Activated CD4-positive, alpha-beta T cell treated with anti-CD3 and anti-CD28 coated beads, Interleukin-2, Interleukin-6, amounts not matched to agents 100 ng/mL and 50 ng/mL, durations not matched to agents 16 hours and 8 hours (primary cell): ENCODE results near the gene PARP12.
"Not testable (repeated sequence)": the region's sequence is repeated elsewhere in the genome, so short reads cannot be mapped to it uniquely, and the experiment has no call there.

ENCODE experiments used
- DNase-seq: peaks from one replicate; pipeline ENCODE4 v3.0.0-alpha.2; 2020

The PARP12 gene, protein sequence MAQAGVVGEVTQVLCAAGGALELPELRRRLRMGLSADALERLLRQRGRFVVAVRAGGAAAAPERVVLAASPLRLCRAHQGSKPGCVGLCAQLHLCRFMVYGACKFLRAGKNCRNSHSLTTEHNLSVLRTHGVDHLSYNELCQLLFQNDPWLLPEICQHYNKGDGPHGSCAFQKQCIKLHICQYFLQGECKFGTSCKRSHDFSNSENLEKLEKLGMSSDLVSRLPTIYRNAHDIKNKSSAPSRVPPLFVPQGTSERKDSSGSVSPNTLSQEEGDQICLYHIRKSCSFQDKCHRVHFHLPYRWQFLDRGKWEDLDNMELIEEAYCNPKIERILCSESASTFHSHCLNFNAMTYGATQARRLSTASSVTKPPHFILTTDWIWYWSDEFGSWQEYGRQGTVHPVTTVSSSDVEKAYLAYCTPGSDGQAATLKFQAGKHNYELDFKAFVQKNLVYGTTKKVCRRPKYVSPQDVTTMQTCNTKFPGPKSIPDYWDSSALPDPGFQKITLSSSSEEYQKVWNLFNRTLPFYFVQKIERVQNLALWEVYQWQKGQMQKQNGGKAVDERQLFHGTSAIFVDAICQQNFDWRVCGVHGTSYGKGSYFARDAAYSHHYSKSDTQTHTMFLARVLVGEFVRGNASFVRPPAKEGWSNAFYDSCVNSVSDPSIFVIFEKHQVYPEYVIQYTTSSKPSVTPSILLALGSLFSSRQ

DNA sequence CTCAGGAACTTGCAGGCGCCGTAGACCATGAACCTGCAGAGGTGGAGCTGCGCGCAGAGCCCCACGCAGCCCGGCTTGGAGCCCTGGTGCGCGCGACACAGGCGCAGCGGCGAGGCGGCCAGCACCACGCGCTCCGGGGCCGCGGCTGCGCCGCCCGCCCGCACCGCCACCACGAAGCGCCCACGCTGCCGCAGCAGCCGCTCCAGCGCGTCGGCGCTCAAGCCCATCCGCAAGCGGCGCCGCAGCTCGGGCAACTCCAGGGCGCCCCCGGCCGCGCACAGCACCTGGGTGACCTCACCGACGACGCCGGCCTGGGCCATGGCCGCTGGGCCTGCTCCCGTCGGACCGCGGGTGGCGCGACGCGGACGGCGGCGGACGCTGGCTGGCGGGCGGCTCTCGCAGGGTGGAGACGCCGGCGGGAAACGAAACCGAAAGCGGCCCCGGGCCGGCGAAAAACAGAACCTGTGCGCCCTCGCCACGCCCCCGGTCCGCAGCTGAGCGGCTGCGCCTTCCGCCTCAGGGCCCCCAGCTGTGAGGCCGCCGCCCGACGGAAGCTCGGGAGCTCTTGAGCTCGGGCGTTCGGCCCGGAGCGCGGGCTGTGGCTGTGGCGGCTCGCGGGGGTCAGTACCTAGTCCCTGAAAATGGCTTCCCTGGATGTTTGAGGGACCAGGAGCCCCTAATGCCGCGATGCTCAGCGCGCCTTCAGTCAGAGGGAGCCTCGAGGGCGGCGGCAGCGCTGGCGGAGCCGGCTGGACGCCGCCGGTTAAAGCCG, at the start of gene PARP12:
PARP12 (minus strand) TSS at position 424 of the 772 bp plus-strand sequence; CDS start at position 320, 104 bp downstream.
- DNase-seq = peak; percentile 94

GRCh38 chr7:140108777-140109176, 46.0 kb upstream of the PARP12 start:
- not testable (repeated sequence) for DNase-seq

DNA sequence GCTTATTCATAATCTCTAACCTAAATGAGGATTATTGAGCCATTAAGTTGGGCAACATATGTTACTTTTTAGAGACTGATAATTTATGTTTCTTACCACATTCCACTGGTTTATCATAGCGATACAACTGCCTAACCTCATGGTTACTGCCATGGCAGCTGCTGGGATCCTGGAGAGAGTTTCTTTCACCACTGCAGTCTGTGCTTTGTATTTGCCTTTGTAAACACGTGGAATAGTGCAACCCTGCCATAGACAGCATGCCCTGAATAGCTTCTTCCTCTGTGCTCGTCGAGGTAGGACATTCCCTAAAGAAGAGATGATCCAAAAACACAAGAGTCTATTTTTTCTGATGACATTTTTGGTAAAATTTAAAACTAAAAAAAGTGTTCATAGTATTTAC, 33.7 kb upstream of the PARP12 start:
- no peak for DNase-seq

DNA sequence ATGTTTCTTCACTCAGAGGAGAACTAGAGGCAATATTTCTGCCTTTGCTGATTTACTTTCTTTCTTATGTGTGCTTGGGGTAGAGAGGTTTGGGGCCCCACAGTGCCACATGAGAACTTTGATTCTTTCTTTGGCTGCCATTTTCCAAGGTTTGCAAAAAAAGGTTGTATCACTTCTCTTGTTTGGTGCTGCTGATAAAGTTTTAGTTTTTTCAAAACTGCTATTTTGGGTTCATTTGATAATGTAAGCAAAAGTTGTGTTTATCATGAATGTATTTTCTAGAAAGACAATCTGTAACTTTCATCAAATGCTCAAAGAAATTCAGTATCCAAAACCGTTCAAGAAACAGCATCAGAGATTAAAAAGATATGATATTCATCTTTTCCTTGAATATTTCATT, 30.6 kb upstream of the PARP12 start:
- DNase-seq = no peak

DNA sequence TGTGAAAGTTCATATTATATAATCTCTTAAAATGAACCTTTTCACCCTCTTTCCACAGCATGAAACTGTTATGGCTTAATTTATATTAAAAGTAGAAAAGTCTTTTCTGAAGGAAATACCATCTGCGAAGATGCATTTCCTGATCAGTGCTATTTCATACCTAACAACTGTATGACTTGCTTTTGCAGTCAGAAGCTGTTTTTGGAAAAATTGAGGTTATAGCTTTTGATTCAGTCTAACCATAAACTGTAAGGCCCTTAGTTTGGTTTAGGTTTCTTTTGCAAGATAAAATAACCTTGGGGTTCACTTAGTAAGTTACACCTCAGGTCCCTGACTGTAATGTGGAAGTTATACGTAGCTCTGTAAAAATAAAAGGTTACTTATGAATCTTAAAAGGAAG, 22.7 kb upstream of the PARP12 start:
- no peak for DNase-seq

DNA sequence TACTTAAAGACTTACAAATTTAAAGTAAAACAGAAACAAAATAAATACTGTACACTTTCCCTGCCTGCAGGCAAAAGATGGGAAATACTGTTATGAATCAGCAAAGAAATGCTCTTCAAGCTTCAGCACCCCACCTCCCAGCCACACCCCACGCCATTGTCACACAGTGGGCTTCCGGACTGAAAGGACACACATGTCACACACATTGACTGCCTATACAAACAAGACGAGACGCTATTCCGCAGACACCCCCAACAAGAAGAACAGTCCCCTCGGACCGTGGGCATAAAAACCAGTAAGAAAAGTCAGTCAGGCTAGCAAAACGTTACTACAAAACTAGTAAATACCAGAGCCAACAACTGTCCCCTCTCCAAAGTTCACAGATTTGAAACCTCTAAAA, 22.2 kb upstream of the PARP12 start:
- DNase-seq = peak; percentile 65

DNA sequence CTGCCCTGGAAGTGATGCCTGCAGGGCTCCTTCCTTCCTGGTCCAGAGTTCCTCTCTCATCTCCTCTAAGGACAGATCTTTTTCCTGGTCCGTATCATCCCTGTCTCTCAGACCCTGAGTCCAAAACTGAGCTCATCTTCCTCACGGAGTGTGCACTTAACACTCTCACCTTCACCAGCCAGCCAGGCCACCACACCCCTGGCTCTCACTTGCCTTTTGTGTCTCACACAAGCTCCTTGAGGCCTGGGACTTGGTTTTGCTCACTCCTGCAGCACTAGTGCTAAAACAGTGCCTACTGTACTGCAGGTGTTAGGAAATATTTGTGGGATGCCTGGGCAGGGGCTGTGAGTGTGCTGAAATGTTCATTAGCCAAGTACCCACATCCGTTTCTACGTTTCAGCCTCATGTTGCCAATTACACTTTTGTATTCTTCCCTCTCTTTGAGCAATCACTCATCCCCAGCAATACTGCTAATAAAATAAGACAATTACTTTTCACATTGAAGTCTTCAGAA, 21.4 kb upstream of the PARP12 start:
- no peak for DNase-seq

- DNase-seq = no peak
These were observed 20.0 kb upstream of the PARP12 start for GRCh38 chr7:140082770-140083169.

DNA sequence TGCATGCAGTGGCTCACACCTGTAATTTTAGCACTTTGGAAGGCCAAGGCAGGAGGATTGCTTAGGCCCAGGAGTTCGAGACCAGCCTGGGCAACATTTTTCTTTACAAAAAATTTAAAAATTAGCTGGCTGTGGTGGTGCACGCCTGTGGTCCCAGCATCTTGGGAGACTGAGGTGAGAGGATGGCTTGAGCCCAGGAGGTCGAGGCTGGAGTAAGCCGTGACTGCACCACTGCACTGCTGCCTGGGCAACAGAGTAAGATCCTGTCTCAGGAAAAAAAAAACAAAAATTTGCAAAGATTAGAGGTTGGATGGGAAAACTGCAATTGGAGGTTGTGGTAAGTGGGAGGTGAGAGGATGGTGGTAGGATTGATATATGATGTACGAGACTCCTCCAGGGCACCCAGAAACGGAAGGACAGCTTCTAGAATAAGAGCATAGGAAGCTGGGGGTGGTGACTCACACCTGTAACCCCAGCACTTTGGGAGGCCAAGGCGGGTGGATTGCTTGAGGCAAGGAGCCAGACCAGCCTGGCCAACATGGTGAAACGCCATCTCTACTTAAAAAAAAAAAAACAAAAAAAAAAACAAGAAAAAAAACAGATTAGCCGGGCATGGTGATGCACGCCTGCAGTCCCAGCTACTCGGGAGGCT, 19.1 kb upstream of the PARP12 start:
- no peak for DNase-seq

DNA sequence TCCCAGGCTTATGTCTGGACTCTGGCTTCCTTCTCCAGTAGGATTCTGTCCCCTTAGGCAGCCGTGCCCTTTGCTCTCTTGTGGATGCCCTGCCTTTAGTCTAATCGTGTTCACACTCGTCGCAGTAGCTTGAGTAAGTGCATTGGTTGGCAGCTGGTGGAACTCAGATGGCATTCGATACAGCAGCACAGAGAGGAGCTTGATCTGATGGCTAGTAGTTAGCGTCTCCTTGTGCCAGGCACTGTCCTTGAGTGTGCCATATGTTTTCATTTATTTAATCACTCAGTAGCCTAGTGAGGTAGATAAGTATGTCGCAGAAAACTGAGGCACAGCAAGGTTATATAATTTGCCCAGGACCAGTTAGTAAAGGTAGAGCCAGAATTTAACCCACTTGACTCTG, 18.2 kb upstream of the PARP12 start:
- no peak for DNase-seq

DNA sequence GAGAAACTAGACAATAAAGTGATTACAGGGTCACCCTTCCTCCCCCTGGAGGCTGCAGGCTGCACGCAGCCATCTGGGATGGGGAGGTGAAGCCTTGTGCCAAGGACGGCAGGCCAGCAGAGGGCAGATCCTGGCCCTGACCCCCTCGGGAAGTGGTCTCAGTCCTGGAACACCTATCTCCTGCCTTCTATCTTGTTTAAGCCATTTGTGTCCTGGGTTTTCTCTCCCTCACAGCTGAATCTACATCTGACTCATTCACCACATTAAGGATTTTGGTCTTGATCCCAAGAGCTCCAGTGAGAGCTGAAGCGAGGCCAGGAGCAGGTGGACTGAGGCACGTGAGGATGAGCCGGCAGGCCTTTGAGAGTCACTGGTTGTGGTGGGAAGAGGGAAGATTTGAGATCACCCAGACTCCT, 16.4 kb upstream of the PARP12 start:
- DNase-seq = no peak

GRCh38 chr7:140078392-140078791, 15.6 kb upstream of the PARP12 start:
- no peak for DNase-seq

DNA sequence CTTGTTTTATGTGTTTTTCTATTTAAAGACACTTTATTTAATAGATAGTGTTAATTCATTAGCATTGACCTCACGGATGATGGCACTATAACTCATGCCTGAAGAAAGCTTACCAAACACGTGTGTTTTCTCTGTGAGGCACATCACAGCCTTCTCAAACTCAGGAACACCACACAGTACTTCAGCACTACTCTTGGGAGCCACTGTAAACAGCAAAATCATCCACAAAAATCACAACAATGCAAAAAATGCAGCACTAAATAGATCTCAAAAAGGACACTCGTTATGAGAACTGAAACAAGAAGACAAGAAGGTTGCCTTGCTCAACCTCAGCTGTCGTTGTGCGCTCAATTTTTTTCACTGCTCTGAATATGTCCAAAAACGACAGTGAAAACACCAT, 12.0 kb upstream of the PARP12 start:
- no peak for DNase-seq

GRCh38 chr7:140070546-140070945, 7.8 kb upstream of the PARP12 start:
- DNase-seq = no peak

DNA sequence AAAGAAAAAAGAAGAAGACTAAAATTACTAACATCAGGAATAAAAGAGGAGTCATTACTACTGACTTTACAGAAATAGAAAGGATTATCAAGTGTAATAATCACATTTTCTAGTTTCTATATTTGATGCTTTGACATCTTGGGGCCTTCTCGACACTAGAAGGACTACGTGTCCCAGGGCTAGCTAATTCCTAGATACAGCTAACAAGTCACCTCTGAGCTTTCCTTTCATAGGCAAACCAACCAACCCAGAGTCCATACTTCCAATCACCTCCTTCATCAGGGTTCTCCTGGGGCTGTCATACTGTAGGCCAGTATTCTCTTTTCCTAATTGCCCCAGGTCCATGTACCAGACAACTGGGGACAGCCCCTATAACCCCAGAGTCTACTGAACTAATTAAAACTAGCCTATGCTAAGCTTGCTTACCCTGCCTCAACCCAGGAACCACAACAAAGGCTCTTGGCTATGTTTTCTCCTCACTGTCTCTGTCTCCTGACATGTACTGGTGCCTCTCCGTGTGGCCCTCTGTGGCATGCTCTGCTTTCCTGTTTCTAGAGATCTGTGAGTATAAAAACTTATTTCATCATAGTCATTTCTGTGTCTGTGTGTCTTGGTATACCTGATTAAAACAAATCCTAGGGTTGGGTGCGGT, 6.7 kb upstream of the PARP12 start:
- no peak for DNase-seq

- DNase-seq = no peak
These were observed 5.3 kb upstream of the PARP12 start for GRCh38 chr7:140068033-140068432.

DNA sequence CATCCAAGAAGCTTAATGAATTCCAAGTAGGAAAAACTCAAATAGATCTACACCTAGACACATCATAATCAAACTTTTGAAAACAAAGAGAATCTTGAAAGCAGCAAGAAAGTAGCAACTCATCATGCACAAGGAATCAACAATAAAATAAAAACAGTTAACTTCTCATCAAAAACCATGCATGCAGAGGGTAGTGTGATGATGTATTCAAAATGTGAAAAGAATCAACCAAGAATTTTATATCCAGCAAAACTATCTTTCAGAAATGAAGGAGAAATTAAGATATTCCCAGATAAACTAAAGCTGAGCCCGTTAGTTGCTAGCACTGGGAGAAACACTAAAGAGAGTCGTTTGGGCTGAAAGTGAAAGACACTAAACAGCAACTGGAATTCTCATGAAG, 4.3 kb upstream of the PARP12 start:
- DNase-seq = no peak

GRCh38 chr7:140062118-140062527, 628 bp downstream of the PARP12 start:
- peak; percentile 44 for DNase-seq

GRCh38 chr7:140061607-140061930, 1.2 kb downstream of the PARP12 start:
- DNase-seq = no peak

DNA sequence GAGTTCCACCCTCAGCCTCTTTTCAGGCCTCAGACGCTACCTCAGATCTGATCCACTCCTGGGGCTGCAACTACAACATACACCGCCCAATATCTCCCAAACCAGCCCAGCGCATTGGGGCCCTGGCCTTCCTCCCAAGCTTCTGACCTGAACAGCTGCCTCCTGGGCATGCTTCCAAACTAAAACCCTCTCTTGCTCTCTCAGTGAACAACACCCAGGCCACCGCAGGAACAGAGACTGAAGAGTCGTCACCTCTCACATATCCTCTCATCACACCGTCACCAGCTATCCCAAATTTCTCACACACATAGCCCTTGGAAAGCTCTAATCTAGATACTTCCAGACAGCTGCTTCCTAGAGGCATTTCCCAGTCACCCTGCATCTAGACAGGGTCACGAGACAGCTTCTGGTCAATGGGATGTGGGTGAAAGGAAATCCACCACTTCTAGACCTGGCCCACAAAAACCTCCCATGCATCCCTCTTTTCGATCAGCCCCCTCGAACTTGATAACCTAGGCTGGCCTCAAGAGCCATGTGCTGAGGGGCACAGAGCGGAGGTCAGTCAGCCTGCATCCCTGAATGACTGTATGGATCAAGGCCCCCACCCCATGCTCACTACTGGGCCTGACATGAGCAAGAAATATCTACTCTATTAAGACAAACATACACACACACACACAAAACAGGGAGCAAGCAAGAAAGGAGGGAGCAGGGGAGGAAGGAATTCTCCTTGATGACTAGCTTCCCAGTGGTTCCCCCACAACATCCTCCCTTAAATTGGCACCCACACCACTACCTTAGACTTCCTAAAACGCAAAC, 1.8 kb downstream of the PARP12 start:
- no peak for DNase-seq

DNA sequence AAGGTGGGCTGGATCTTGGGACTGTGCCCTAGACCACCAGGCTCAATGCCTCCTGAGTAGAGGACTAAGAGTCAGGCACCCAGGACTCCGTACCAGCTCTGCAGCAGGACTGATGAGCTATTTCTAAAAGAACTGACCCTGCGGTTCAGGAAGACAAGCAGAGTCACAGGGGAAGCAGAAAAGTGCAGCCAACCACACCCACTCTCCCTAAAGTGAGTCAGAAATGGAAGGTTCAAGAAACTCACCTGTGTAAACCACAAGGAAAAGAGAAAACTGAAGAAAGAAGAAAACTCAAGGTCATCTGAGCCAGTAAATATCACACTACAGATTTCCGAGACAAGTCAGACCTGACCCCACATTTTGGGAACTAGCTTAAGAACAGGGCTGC, 2.5 kb downstream of the PARP12 start:
- peak; percentile 30 for DNase-seq
